ENCODE data around the gene JMY. TPM values are rescaled to one million over a fixed set of nuclear protein-coding genes. Genes with fewer than 3 reads are reported as not detected.
A peak's percentile ranks its signal among the peaks of the same experiment; 100 is the strongest.

Gene JMY
- polyA plus RNA-seq, 1 experiment, result 2.1 TPM

- ChIA-PET POLR2A (no interaction called here), CTCF (interaction anchor here (0.9 to 2.0 kb wide), 5 partner anchors 11 to 225 kb away, joined by 3 to 6 read pairs (median 4); no protein-coding TSS in a partner anchor)
- no peaks in the 10 kb centered on the region for H3K36me3 ChIP-seq (ENCODE audit: control insufficient read depth, insufficient read depth, low read length)
- peak overlapping the region; percentile 65 for H3K4me3 ChIP-seq (ENCODE audit: low read depth, low read length)
- no peak for TF ChIP-seq CTCF (IDR thresholded peaks at IDR 0.05; ENCODE audit: insufficient read depth, low read depth, low read length)
- no peak for DNase-seq (ENCODE audit: low read depth)
- H3K27me3 ChIP-seq (ENCODE audit: control insufficient read depth, insufficient read depth, low read length), result no peaks in the 10 kb centered on the region
Measured at GRCh38 chr5:79236970-79237739, 1.2 kb downstream of the JMY start.

GRCh38 chr5:79237740-79238560 lies 2.0 kb downstream of the JMY start:
- CTCF ChIA-PET, result interaction anchor here (0.9 to 2.0 kb wide), 4 partner anchors 18 to 225 kb away, joined by 4 to 6 read pairs (median 4); no protein-coding TSS in a partner anchor
- Histone ChIP-seq H3K36me3 (ENCODE audit: control insufficient read depth, insufficient read depth, low read length) (no peaks in the 10 kb centered on the region), H3K4me3 (ENCODE audit: low read depth, low read length) (peak overlapping the region; percentile 65), H3K27me3 (ENCODE audit: control insufficient read depth, insufficient read depth, low read length) (no peaks in the 10 kb centered on the region)
- no peak for DNase-seq (ENCODE audit: low read depth)
- POLR2A ChIA-PET, result no interaction called here
- no peak for TF ChIP-seq CTCF (IDR thresholded peaks at IDR 0.05; ENCODE audit: insufficient read depth, low read depth, low read length)

GRCh38 chr5:79240561-79240960 lies 4.6 kb downstream of the JMY start:
- ChIA-PET POLR2A (interaction anchor here (0.6 kb wide), 2 partner anchors 65 to 240 kb away, joined by 4 to 7 read pairs; no protein-coding TSS in a partner anchor), CTCF (no interaction called here)
- Histone ChIP-seq H3K36me3 (ENCODE audit: control insufficient read depth, insufficient read depth, low read length) (no peaks in the 10 kb centered on the region), H3K27me3 (ENCODE audit: control insufficient read depth, insufficient read depth, low read length) (no peaks in the 10 kb centered on the region), H3K4me3 (ENCODE audit: low read depth, low read length) (no peak overlapping the region)
- no peak for DNase-seq (ENCODE audit: low read depth)
- TF ChIP-seq CTCF (IDR thresholded peaks at IDR 0.05; ENCODE audit: insufficient read depth, low read depth, low read length), result no peak

- no peaks in the 10 kb centered on the region for H3K27me3 ChIP-seq (ENCODE audit: control insufficient read depth, insufficient read depth, low read length)
- CTCF ChIA-PET, result interaction anchor here (0.7 to 1.7 kb wide), 2 partner anchors 221 to 222 kb away, joined by 3 to 4 read pairs; no protein-coding TSS in a partner anchor
- POLR2A ChIA-PET, result no interaction called here
- DNase-seq (ENCODE audit: low read depth), result no peak
- H3K36me3 ChIP-seq (ENCODE audit: control insufficient read depth, insufficient read depth, low read length), result no peaks in the 10 kb centered on the region
- no peak for TF ChIP-seq CTCF (IDR thresholded peaks at IDR 0.05; ENCODE audit: insufficient read depth, low read depth, low read length)
- no peak overlapping the region for H3K4me3 ChIP-seq (ENCODE audit: low read depth, low read length)
Measured at GRCh38 chr5:79241535-79241979, 5.6 kb downstream of the JMY start.
